Tibial nerve (tissue), 4 donors: ENCODE data around the gene SNRNP200.
"Not testable (repeated sequence)": the region's sequence is repeated elsewhere in the genome, so short reads cannot be mapped to it uniquely, and the experiment has no call there.

Experiments
- CTCF ChIP-seq, 5 experiments: fragments of 200-600 bp in 3 of 5; fragments of 450-650 bp in 2 of 5; sonication (generic) in 3 of 5; IDR thresholded peaks; one replicate each; pipeline ENCODE4 v1.5.1; 2016 to 2019; ENCODE audit warnings: antibody characterized with exemption in 5 of 5, mild to moderate bottlenecking in 3 of 5, moderate library complexity in 2 of 5
- EP300 ChIP-seq, 2 donors: sonication (generic); formaldehyde crosslinking; IDR thresholded peaks; one replicate each; pipeline ENCODE4 v1.6.1; 2017; ENCODE audit warnings: antibody characterized with exemption in 2 of 2, mild to moderate bottlenecking in 1 of 2

- TF ChIP-seq EP300, CTCF (IDR thresholded peaks at IDR 0.05): not testable (repeated sequence)
These were observed 11.1 kb downstream of the SNRNP200 start for GRCh38 chr2:96294271-96294670.
